HUDEP-2 (cell line): ENCODE results near the gene TSPAN11.

Experiments used
- DNase-seq, 76 experiments: peaks; one replicate each; lab custom pipeline; 2025; ENCODE audit not compliant: unreplicated experiment in 76 of 76; lab: John Stamatoyannopoulos, UW

Gene TSPAN11

DNA sequence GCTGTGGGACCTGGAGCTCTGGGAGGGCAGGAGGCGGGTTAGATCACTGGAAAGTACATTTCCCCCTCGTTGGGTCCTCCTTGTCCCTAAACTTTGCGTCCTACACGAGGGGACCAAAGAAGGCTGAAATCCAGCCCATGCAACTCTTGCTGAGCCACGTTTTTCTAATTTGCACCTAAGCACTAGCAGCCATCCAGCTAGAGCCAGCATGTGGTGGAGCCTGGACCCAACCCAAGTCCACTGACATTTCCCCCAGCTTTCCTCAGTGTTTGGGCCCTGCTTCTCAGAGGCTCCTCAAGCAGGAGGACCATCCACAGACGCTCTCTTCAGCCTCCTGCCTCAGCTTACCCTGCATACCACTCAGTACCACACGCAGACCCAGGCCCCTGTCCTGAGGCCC is 49.7 kb downstream of the TSPAN11 start:
- DNase-seq: no peak

GRCh38 chr12:30977124-30977523 is 50.6 kb downstream of the TSPAN11 start:
- DNase-seq: no peak

DNA sequence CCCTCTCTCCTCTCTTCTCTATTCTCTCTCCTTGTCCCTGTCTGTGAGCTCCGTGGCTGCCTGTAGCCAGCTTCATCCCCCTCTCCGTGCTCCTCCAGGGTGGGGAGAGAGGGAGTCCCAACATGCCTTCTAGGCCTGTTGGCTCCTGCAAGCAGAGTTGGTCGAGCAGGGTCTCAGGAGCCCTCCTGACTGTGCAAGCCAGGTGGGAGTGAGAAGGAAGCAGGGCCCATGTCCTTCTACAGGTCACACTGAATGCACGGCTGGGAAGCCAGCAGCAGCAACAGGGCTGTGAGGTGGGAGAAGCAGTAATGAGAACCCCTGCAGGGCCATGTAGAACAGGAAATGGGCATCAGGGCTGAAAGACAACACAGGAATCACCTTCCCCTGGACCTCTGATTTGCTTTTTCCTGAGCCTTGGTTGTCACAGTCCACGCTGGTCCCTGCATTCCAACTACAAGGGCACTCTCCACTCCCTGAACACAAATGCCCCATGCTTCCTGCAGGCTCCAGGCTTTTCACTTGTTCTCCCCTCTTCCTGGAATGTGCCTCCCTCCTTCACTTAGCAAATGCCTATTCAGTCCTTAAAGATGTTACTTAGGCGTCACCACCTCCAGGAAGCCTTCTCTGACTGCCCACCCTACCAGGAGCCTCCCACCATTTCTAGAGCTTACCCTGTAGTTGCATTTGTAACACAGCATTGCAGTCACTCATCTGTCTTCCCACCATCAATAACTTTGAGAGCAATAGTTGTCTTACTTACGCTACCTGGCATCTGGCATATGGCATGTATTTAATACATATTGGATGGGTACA is 51.2 kb downstream of the TSPAN11 start:
- no peak for DNase-seq

- DNase-seq: no peak
Measured at GRCh38 chr12:30978639-30979038, 52.1 kb downstream of the TSPAN11 start.

GRCh38 chr12:30979371-30980259 is 53.1 kb downstream of the TSPAN11 start:
- DNase-seq: no peak

DNA sequence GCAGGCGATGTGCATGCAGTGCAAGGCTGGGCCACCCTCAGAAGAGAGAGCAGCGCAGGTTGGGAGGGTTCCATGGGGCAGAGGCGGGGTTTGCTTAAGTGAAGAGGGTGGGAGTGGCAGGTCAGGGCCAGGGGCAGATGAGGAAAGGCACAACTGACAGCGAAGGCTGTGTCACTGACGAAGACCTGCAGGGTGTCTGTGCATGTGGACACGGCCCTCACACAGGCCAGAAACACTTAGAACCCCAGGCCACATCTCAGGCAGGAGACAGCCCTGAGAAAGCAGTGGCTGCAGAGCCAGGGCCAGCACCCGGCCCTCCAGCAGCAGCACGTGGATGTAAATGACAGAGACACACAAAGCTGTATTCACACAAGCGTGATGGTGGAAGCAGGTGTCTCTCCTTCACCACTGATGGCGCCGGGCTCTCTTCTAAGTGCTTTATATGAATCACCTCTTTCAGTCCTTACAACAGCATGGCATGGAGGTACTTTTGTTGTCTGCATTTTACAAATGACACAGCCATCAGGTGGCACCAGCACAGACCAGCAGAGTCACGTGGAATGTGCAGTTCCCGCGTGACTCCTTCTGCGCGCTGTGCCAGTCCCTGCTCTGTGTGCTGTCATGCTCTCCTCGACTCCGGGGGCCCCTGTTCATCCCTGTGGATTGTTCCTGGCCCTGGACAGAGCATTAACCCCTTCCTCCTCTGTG is 54.6 kb downstream of the TSPAN11 start:
- DNase-seq: no peak

DNA sequence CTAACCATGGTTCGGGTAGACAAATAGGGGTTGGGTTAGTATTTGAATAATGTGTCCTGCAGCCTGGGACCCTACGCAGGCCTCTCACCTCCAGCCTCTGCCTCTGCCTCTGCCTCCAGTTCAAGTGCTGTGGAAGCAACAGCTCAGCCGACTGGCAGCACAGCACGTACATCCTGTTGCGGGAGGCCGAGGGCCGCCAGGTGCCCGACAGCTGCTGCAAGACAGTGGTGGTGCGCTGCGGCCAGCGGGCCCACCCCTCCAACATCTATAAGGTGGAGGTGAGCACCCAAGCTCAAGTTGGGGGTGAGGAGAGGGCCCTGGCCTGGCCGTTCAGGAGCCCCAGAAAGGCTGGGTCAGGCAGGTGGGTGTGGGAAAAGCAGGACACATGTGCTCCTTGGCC is 55.9 kb downstream of the TSPAN11 start:
- DNase-seq: no peak

GRCh38 chr12:30985814-30986452 is 59.4 kb downstream of the TSPAN11 start:
- DNase-seq: peak in 36 of 76 experiments; percentile 5 to 51 (median 18)

- no peak for DNase-seq
Measured at GRCh38 chr12:30988086-30988485, 61.5 kb downstream of the TSPAN11 start.

GRCh38 chr12:30988646-30989286 is 62.2 kb downstream of the TSPAN11 start:
- DNase-seq: no peak

GRCh38 chr12:30989754-30990153 is 63.2 kb downstream of the TSPAN11 start:
- peak in 67 of 76 experiments; percentile 6 to 84 (median 41) for DNase-seq

GRCh38 chr12:30990316-30990715 is 63.8 kb downstream of the TSPAN11 start:
- DNase-seq: no peak

- DNase-seq: no peak
Measured at GRCh38 chr12:30990776-30991175, 64.2 kb downstream of the TSPAN11 start.

DNA sequence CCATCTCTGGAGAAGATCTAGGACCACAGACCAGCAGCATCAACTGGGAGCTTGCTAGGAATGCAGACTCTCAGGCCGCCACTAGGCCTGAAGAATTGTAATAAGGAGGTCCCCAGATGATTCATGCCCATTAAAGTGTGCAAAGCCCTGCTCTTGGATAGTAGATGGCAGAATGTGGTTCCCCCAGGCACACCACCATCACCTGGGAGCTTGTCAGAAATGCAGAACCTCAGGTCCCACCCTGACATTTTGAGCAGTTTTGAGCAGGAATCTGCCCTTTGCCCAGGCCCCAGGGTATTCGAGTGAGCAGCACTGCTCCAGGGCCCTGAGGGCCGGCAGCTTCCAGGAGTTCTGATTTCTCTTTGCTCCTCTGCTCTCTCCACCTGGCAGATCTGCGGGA is 64.9 kb downstream of the TSPAN11 start:
- DNase-seq: no peak

GRCh38 chr12:30992381-30992780 is 65.8 kb downstream of the TSPAN11 start:
- DNase-seq: no peak

GRCh38 chr12:30993766-30994165 is 67.2 kb downstream of the TSPAN11 start:
- DNase-seq: no peak

GRCh38 chr12:30994274-30994673 is 67.7 kb downstream of the TSPAN11 start:
- DNase-seq: no peak

- no peak for DNase-seq
Measured at GRCh38 chr12:30996255-30996654, 69.7 kb downstream of the TSPAN11 start.

DNA sequence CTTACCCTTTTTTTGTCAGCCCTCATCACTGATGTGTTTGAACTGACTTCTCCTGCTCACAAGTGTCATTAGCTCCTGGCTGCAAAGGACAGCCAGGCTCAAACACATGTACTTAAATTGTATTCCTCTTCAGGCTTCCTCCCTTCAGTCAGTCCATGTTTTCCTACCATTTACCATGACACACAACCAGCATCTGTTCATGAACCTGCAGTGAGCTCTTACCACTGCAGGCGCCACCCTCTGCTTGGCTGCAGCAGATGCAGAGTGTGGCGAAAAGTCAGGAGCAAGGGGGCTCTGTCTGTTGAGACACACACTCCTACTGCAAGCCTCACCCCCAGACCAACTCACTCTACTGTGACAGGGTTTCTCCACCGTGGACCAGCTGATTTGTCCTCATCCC is 70.2 kb downstream of the TSPAN11 start:
- no peak for DNase-seq
